Activated CD8-positive, alpha-beta T cell treated with anti-CD3 and anti-CD28 coated beads for 36 hours (primary cell): ENCODE data around the gene CFAP410. TPM values are rescaled to one million over a fixed set of nuclear protein-coding genes. Genes with fewer than 3 reads are reported as not detected.

Source experiments
- ATAC-seq: fragments of 200-7000 bp; cut with Tn5 transposase; one replicate; pipeline ENCODE4 v1.10.0; 2021; ENCODE audit warnings: mild to moderate bottlenecking, moderate library complexity
- CTCF ChIA-PET: fragments of 350-600 bp; sonication (Branson Sonifier 250); formaldehyde crosslinking; loops from one replicate; lab custom pipeline; 2021; ENCODE audit warnings: antibody characterized with exemption; lab: Charles Lee
- POLR2A ChIA-PET: fragments of 350-600 bp; sonication (Branson Sonifier 250); formaldehyde crosslinking; loops from one replicate; lab custom pipeline; 2021; ENCODE audit warnings: antibody characterized with exemption; lab: Charles Lee
- DNase-seq: peaks from one replicate; pipeline ENCODE4 v3.0.0-alpha.2; 2020
- H3K27ac Mint-ChIP-seq: one replicate; pipeline ENCODE4 v1.8.0; 2021; ENCODE audit warnings: mild to moderate bottlenecking, mixed read lengths
- H3K27me3 Mint-ChIP-seq: one replicate; pipeline ENCODE4 v1.8.0; 2021; ENCODE audit warnings: mixed read lengths
- H3K36me3 Mint-ChIP-seq: one replicate; pipeline ENCODE4 v1.8.0; 2021; ENCODE audit warnings: low read depth, mixed read lengths
- H3K4me1 Mint-ChIP-seq: one replicate; pipeline ENCODE4 v1.8.0; 2021; ENCODE audit warnings: low read depth, mixed read lengths
- H3K4me3 Mint-ChIP-seq: one replicate; pipeline ENCODE4 v1.8.0; 2021; ENCODE audit warnings: mild to moderate bottlenecking, moderate library complexity, mixed read lengths
- H3K9me3 Mint-ChIP-seq: one replicate; pipeline ENCODE4 v1.8.0; 2021; ENCODE audit warnings: mixed read lengths
- intact Hi-C: fragments of 100-400 bp; cut with micrococcal nuclease; formaldehyde crosslinking; loops from one replicate; pipeline ENCODE4 v1.10.0; 2022
- total RNA-seq, 2 experiments: library from RNA; stranded (reverse); gene quantifications; one replicate each; pipeline ENCODE4 v1.2.3, GENCODE V29; 2021
- TF ChIP-seq, protein P1 (sequence below): fragments of 200-600 bp; IDR thresholded peaks from one replicate; pipeline ENCODE4 v1.8.0; 2022; ENCODE audit warnings: antibody characterized with exemption, mild to moderate bottlenecking

The CFAP410 gene
- total RNA-seq, 2 experiments from 2014 or later, result 17.2 TPM

GRCh38 chr21:44337941-44338895, 972 bp downstream of the CFAP410 start:
- DNase-seq (peak; percentile 51), ATAC-seq (no peak)
- Mint-ChIP-seq H3K27ac (peak overlapping the region; percentile 62), H3K36me3 (peaks cover 3% of the 10 kb centered on the region), H3K4me1 (peaks cover 14% of the 10 kb centered on the region), H3K4me3 (peak overlapping the region; percentile 52), H3K9me3 (no peaks in the 10 kb centered on the region), H3K27me3 (no peaks in the 10 kb centered on the region)
- CTCF ChIA-PET, result interaction anchor here (1.0 to 1.5 kb wide), 3 partner anchors 37 to 142 kb away, joined by 3 read pairs; no protein-coding TSS in a partner anchor
- intact Hi-C loops, result no loop called here
- POLR2A ChIA-PET, result interaction anchor here (0.6 to 1.9 kb wide), 7 partner anchors 9 to 42 kb away, joined by 3 to 11 read pairs (median 3); no protein-coding TSS in a partner anchor
- TF ChIP-seq, protein P1, sequence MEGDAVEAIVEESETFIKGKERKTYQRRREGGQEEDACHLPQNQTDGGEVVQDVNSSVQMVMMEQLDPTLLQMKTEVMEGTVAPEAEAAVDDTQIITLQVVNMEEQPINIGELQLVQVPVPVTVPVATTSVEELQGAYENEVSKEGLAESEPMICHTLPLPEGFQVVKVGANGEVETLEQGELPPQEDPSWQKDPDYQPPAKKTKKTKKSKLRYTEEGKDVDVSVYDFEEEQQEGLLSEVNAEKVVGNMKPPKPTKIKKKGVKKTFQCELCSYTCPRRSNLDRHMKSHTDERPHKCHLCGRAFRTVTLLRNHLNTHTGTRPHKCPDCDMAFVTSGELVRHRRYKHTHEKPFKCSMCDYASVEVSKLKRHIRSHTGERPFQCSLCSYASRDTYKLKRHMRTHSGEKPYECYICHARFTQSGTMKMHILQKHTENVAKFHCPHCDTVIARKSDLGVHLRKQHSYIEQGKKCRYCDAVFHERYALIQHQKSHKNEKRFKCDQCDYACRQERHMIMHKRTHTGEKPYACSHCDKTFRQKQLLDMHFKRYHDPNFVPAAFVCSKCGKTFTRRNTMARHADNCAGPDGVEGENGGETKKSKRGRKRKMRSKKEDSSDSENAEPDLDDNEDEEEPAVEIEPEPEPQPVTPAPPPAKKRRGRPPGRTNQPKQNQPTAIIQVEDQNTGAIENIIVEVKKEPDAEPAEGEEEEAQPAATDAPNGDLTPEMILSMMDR, result no peak

- POLR2A ChIA-PET, result interaction anchor here (0.6 to 1.9 kb wide), 3 partner anchors 8 to 11 kb away, joined by 3 to 11 read pairs (median 5); no protein-coding TSS in a partner anchor
- ATAC-seq (no peak), DNase-seq (no peak)
- no peaks in the 10 kb centered on the region for H3K27me3 Mint-ChIP-seq
- H3K27ac Mint-ChIP-seq, result peak overlapping the region; percentile 62
- CTCF ChIA-PET, result interaction anchor here (1.5 kb wide), 1 partner anchor 40 kb away, joined by 3 read pairs; no protein-coding TSS in a partner anchor
- H3K4me1 Mint-ChIP-seq, result peaks cover 14% of the 10 kb centered on the region
- intact Hi-C loops, result no loop called here
- H3K36me3 Mint-ChIP-seq, result peaks cover 3% of the 10 kb centered on the region
- no peak overlapping the region for H3K4me3 Mint-ChIP-seq
- no peaks in the 10 kb centered on the region for H3K9me3 Mint-ChIP-seq
- TF ChIP-seq, protein P1, result no peak
These were observed 1.7 kb downstream of the CFAP410 start for GRCh38 chr21:44337449-44337848.

- intact Hi-C loops, result no loop called here
- no peak for ATAC-seq
- Mint-ChIP-seq H3K36me3 (peaks cover 3% of the 10 kb centered on the region), H3K4me3 (no peak overlapping the region), H3K27me3 (no peaks in the 10 kb centered on the region), H3K27ac (no peak overlapping the region), H3K9me3 (no peaks in the 10 kb centered on the region), H3K4me1 (peaks cover 11% of the 10 kb centered on the region)
- ChIA-PET CTCF (no interaction called here), POLR2A (no interaction called here)
- no peak for DNase-seq
- TF ChIP-seq, protein P1, result no peak
These were observed 3.7 kb downstream of the CFAP410 start for GRCh38 chr21:44335266-44336059.

DNA sequence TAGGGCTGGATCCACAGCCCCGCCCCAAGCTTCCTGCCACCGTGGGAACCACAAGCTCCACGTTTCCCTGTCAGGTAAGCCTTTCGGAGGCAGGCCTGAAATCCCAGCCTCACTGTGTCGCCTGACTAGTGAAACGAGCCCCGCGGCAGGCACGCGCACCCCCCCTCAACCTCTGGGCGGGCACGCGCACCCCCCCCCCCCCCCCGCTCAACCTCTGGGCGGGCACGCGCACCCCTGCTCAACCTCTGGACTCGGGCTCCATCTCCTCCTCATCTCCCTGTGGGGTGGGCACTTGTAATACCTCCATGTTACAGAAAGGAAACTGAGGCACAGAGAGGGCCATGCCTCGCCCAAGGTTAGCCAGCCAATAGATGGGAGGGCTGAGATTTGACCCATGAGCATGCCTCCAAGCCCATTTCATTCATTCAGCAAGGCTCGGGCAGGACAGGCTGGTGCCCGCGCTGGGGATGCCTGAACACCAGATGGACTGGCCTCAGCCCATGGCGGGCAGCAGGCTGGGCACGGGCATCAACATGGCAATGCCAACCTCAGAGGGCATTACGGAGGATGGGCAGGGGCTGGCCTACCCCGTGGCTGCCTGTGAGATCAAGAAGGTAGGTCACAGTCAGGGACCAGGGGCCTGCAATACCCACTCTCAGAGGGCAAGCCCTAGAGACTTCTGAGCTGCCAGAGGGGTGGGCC, 4.7 kb downstream of the CFAP410 start:
- CTCF ChIA-PET, result interaction anchor here (1.2 kb wide), 1 partner anchor 37 kb away, joined by 3 read pairs; no protein-coding TSS in a partner anchor
- peaks cover 4% of the 10 kb centered on the region for H3K4me1 Mint-ChIP-seq
- peaks cover 3% of the 10 kb centered on the region for H3K36me3 Mint-ChIP-seq
- H3K27me3 Mint-ChIP-seq, result no peaks in the 10 kb centered on the region
- POLR2A ChIA-PET, result interaction anchor here (0.8 to 2.0 kb wide), 3 partner anchors 12 to 19 kb away, joined by 4 to 7 read pairs (median 4); no protein-coding TSS in a partner anchor
- TF ChIP-seq, protein P1, result no peak
- intact Hi-C loops, result no loop called here
- H3K9me3 Mint-ChIP-seq, result no peaks in the 10 kb centered on the region
- H3K4me3 Mint-ChIP-seq, result no peak overlapping the region
- ATAC-seq, result no peak
- DNase-seq, result no peak
- no peak overlapping the region for H3K27ac Mint-ChIP-seq
